Mesothelial cell of epicardium (in vitro differentiated cells): ENCODE data around the gene MAGEA10. TPM values are rescaled to one million over a fixed set of nuclear protein-coding genes. Genes with fewer than 3 reads are reported as not detected.

Experiments
- DNase-seq, 2 experiments: peaks; one replicate each; pipeline ENCODE4 v3.0.0; 2021; ENCODE audit warnings: low spot score in 2 of 2; ENCODE audit not compliant: unreplicated experiment in 2 of 2
- H3K27ac Mint-ChIP-seq: 2 replicates; pipeline ENCODE4 v1.8.0; 2021; ENCODE audit warnings: mixed read lengths
- H3K27me3 Mint-ChIP-seq: 2 replicates; pipeline ENCODE4 v1.8.0; 2021; ENCODE audit warnings: low read depth, mixed read lengths
- H3K36me3 Mint-ChIP-seq: 2 replicates; pipeline ENCODE4 v1.8.0; 2021; ENCODE audit warnings: mixed read lengths
- H3K4me1 Mint-ChIP-seq: 2 replicates; pipeline ENCODE4 v1.8.0; 2021; ENCODE audit warnings: mixed read lengths
- H3K4me3 Mint-ChIP-seq: 2 replicates; pipeline ENCODE4 v1.8.0; 2021; ENCODE audit warnings: mild to moderate bottlenecking, moderate library complexity, mixed read lengths
- H3K9me3 Mint-ChIP-seq: 2 replicates; pipeline ENCODE4 v1.8.0; 2021; ENCODE audit warnings: mixed read lengths
- total RNA-seq: library from RNA; stranded (reverse); gene quantifications from 3 replicates; pipeline ENCODE4 v1.2.1, GENCODE V29; 2021
- TF ChIP-seq, protein P1 (sequence below): fragments of 200-600 bp; sonication (generic); IDR thresholded peaks from one replicate; pipeline ENCODE4 v1.5.0; 2021; ENCODE audit warnings: antibody characterized with exemption; ENCODE audit not compliant: unreplicated experiment

The MAGEA10 gene
- total RNA-seq, 1 donor from 2014 or later: not detected

- DNase-seq: no peak
- Mint-ChIP-seq H3K27me3 (no peaks in the 10 kb centered on the region), H3K4me1 (no peaks in the 10 kb centered on the region), H3K4me3 (no peak overlapping the region), H3K36me3 (no peaks in the 10 kb centered on the region), H3K9me3 (peaks cover 16% of the 10 kb centered on the region), H3K27ac (no peak overlapping the region)
- TF ChIP-seq, protein P1, sequence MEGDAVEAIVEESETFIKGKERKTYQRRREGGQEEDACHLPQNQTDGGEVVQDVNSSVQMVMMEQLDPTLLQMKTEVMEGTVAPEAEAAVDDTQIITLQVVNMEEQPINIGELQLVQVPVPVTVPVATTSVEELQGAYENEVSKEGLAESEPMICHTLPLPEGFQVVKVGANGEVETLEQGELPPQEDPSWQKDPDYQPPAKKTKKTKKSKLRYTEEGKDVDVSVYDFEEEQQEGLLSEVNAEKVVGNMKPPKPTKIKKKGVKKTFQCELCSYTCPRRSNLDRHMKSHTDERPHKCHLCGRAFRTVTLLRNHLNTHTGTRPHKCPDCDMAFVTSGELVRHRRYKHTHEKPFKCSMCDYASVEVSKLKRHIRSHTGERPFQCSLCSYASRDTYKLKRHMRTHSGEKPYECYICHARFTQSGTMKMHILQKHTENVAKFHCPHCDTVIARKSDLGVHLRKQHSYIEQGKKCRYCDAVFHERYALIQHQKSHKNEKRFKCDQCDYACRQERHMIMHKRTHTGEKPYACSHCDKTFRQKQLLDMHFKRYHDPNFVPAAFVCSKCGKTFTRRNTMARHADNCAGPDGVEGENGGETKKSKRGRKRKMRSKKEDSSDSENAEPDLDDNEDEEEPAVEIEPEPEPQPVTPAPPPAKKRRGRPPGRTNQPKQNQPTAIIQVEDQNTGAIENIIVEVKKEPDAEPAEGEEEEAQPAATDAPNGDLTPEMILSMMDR: no peak
Measured at GRCh38 chrX:152117305-152117704, 21.1 kb downstream of the MAGEA10 start.

DNA sequence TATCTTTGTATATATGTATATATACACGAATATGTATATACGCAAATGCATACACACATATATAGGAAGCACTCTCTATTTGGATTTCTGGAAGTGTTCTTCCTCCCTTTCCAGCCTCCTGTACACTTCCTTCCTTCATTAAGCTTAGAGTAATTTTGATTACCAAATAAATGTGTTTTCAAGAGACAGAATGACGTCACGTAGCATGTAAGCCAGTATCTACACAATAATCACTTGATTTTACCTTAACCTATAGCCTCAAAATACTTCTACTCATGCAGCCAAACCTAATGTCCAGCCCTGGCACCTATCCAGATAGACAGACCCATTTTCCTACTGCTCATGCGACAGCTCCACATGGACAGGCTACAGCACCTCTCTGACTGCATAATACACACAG is 29.9 kb downstream of the MAGEA10 start:
- no peaks in the 10 kb centered on the region for H3K27me3 Mint-ChIP-seq
- TF ChIP-seq, protein P1: no peak
- H3K27ac Mint-ChIP-seq: no peak overlapping the region
- no peak overlapping the region for H3K4me3 Mint-ChIP-seq
- H3K4me1 Mint-ChIP-seq: no peaks in the 10 kb centered on the region
- H3K9me3 Mint-ChIP-seq: peaks cover 32% of the 10 kb centered on the region
- no peak for DNase-seq
- H3K36me3 Mint-ChIP-seq: no peaks in the 10 kb centered on the region

DNA sequence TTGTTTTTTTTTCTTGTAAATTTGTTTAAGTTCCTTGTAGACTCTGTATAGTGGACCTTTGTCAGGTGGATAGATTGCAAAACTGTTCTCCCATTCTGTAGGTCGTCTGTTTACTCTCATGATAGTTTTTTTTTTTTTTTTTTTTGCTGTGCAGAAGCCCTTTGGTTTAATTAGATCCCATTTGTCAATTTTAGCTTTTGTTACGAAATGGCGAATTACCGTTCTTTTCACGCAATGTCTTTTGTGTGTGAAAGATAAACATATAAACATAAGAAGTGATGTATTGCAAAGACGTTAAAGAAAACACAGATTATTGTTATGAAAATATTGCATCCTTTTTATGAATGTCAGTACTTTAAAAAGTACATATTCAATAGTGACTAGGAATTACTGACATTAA is 34.5 kb downstream of the MAGEA10 start:
- Mint-ChIP-seq H3K36me3 (no peaks in the 10 kb centered on the region), H3K27ac (no peak overlapping the region), H3K4me3 (no peak overlapping the region), H3K27me3 (no peaks in the 10 kb centered on the region), H3K4me1 (no peaks in the 10 kb centered on the region), H3K9me3 (peaks cover 44% of the 10 kb centered on the region)
- no peak for DNase-seq
- TF ChIP-seq, protein P1: no peak

- TF ChIP-seq, protein P1: no peak
- no peaks in the 10 kb centered on the region for H3K36me3 Mint-ChIP-seq
- H3K27me3 Mint-ChIP-seq: no peaks in the 10 kb centered on the region
- DNase-seq: no peak
- no peaks in the 10 kb centered on the region for H3K4me1 Mint-ChIP-seq
- H3K9me3 Mint-ChIP-seq: peaks cover 55% of the 10 kb centered on the region
- no peak overlapping the region for H3K4me3 Mint-ChIP-seq
- H3K27ac Mint-ChIP-seq: no peak overlapping the region
Measured at GRCh38 chrX:152086141-152086540, 52.2 kb downstream of the MAGEA10 start.

Other genes starting within 250 kb of the MAGEA10 start
- gene MAGEA4, start 225.7 kb downstream of the MAGEA10 start, total RNA-seq: not detected in 3 replicates
- 190 to 220 TPM (median 202 TPM) in 3 replicates for gene GABRE, start 163.9 kb downstream of the MAGEA10 start, total RNA-seq